Testis (tissue), 3 donors: ENCODE measurements around the gene TLCD1. TPM values are rescaled to one million over a fixed set of nuclear protein-coding genes. Genes with fewer than 3 reads are reported as not detected.
"Not testable (repeated sequence)": the region's sequence is repeated elsewhere in the genome, so short reads cannot be mapped to it uniquely, and the experiment has no call there.

Source experiments
- DNase-seq: peaks from one replicate; pipeline ENCODE4 v3.0.0-alpha.2; 2019
- H3K27ac ChIP-seq, 2 donors: fragments of 200-600 bp; sonication (generic); one replicate each; pipeline ENCODE4 v1.5.1; 2019
- H3K27me3 ChIP-seq: fragments of 200-600 bp; sonication (generic); one replicate; pipeline ENCODE4 v1.5.1; 2019
- H3K36me3 ChIP-seq: fragments of 200-600 bp; sonication (generic); one replicate; pipeline ENCODE4 v1.5.1; 2017; ENCODE audit warnings: low read depth; ENCODE audit errors: missing control alignments
- H3K4me1 ChIP-seq: fragments of 200-600 bp; sonication (generic); one replicate; pipeline ENCODE4 v1.5.1; 2019
- H3K4me3 ChIP-seq, 2 donors: fragments of 200-600 bp; sonication (generic); one replicate each; pipeline ENCODE4 v1.5.1; 2017 to 2019
- H3K9me3 ChIP-seq: fragments of 200-600 bp; sonication (generic); one replicate; pipeline ENCODE4 v1.5.1; 2017
- POLR2A ChIP-seq: fragments of 450-650 bp; IDR thresholded peaks from one replicate; pipeline ENCODE4 v1.6.1; 2017; ENCODE audit warnings: antibody characterized with exemption, mild to moderate bottlenecking, moderate library complexity
- WGBS, 2 donors: methylation state at CpG; one replicate each; pipeline ENCODE4 v1.1.5; 2018; 5-methylcytosine and 5-hydroxymethylcytosine counted together
- intact Hi-C: fragments of 100-400 bp; cut with DNase I; formaldehyde crosslinking; loops from one replicate; pipeline ENCODE4 v1.15.1; 2023; ENCODE audit warnings: low total_unique reads
- polyA plus RNA-seq: library from polyadenylated mRNA; stranded (reverse); fragments of 350-450 nt; fragmentation: Illumina TruSeq; extraction: RNeasy Lipid Tissue Mini Kit (QIAGEN cat#74804); gene quantifications from one replicate; pipeline ENCODE4 v1.2.3, GENCODE V29; 2014; ENCODE audit warnings: low read depth, low replicate concordance; ENCODE audit not compliant: insufficient read depth
- total RNA-seq, 2 donors: library from RNA; depleted of rRNA; stranded (reverse); fragments of >200 nt; gene quantifications; one replicate each; pipeline ENCODE4 v1.2.3, GENCODE V29; 2016
- TF ChIP-seq, protein P1 (sequence below), 3 experiments: fragments of 450-650 bp in 2 of 3; fragments of 200-600 bp in 1 of 3; sonication (generic) in 1 of 3; IDR thresholded peaks; one replicate each; pipeline ENCODE4 v1.5.1; 2016 to 2019; ENCODE audit warnings: antibody characterized with exemption in 3 of 3, mild to moderate bottlenecking in 2 of 3, moderate library complexity in 1 of 3

The TLCD1 gene
- total and polyA plus RNA-seq, 3 donors from 2014 or later: 4.2 to 18.0 (median 8.6) TPM

GRCh38 chr17:28737770-28738679 is 12.0 kb upstream of the TLCD1 start:
- no peaks in the 10 kb centered on the region for H3K9me3 ChIP-seq
- 91 to 98% methylated on average over 6 to 22 of the region's 22 CpGs for WGBS, 2 donors
- DNase-seq: no peak
- intact Hi-C loops: no loop called here
- no peaks in the 10 kb centered on the region for H3K36me3 ChIP-seq
- no peaks in the 10 kb centered on the region for H3K27me3 ChIP-seq
- H3K27ac ChIP-seq: no peak overlapping the region
- no peak for TF ChIP-seq POLR2A
- TF ChIP-seq, protein P1, sequence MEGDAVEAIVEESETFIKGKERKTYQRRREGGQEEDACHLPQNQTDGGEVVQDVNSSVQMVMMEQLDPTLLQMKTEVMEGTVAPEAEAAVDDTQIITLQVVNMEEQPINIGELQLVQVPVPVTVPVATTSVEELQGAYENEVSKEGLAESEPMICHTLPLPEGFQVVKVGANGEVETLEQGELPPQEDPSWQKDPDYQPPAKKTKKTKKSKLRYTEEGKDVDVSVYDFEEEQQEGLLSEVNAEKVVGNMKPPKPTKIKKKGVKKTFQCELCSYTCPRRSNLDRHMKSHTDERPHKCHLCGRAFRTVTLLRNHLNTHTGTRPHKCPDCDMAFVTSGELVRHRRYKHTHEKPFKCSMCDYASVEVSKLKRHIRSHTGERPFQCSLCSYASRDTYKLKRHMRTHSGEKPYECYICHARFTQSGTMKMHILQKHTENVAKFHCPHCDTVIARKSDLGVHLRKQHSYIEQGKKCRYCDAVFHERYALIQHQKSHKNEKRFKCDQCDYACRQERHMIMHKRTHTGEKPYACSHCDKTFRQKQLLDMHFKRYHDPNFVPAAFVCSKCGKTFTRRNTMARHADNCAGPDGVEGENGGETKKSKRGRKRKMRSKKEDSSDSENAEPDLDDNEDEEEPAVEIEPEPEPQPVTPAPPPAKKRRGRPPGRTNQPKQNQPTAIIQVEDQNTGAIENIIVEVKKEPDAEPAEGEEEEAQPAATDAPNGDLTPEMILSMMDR (IDR thresholded peaks at IDR 0.05): no peak
- H3K4me3 ChIP-seq: no peak overlapping the region
- no peaks in the 10 kb centered on the region for H3K4me1 ChIP-seq

GRCh38 chr17:28737316-28737715 is 11.3 kb upstream of the TLCD1 start:
- Histone ChIP-seq H3K9me3 (no peaks in the 10 kb centered on the region), H3K27ac (no peak overlapping the region), H3K27me3 (no peaks in the 10 kb centered on the region), H3K36me3 (no peaks in the 10 kb centered on the region), H3K4me3 (no peak overlapping the region), H3K4me1 (no peaks in the 10 kb centered on the region)
- 96 to 97% methylated on average over 7 to 12 of the region's 12 CpGs for WGBS, 2 donors
- DNase-seq: no peak
- TF ChIP-seq POLR2A: no peak
- TF ChIP-seq, protein P1 (IDR thresholded peaks at IDR 0.05): no peak
- intact Hi-C loops: no loop called here

DNA sequence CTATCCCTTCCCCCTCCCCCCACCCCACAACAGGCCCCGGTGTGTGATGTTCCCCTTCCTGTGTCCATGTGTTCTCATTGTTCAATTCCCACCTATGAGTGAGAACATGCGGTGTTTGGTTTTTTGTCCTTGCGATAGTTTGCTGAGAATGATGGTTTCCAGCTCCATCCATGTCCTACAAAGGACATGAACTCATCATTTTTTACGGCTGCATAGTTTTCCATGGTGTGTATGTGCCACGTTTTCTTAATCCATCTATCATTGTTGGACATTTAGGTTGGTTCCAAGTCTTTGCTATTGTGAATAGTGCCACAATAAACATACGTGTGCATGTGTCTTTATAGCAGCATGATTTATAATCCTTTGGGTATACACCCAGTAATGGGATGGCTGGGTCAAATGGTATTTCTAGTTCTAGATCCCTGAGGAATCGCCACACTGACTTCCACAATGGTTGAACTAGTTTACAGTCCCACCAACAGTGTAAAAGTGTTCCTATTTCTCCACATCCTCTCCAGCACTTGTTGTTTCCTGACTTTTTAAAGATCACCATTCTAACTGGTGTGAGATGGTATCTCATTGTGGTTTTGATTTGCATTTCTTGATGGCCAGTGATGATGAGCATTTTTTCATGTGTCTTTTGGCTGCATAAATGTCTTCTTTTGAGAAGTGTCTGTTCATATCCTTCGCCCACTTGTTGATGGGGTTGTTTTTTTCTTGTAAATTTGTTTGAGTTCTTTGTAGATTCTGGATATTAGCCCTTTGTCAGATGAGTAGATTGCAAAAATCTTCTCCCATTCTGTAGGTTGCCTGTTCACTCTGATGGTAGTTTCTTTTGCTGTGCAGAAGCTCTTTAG is 10.1 kb upstream of the TLCD1 start:
- H3K27me3 ChIP-seq, H3K9me3 ChIP-seq, H3K36me3 ChIP-seq, H3K27ac ChIP-seq, H3K4me3 ChIP-seq, DNase-seq, H3K4me1 ChIP-seq, intact Hi-C loops: not testable (repeated sequence)
- 85 to 96% methylated on average over 7 of the region's 8 CpGs for WGBS, 2 donors

DNA sequence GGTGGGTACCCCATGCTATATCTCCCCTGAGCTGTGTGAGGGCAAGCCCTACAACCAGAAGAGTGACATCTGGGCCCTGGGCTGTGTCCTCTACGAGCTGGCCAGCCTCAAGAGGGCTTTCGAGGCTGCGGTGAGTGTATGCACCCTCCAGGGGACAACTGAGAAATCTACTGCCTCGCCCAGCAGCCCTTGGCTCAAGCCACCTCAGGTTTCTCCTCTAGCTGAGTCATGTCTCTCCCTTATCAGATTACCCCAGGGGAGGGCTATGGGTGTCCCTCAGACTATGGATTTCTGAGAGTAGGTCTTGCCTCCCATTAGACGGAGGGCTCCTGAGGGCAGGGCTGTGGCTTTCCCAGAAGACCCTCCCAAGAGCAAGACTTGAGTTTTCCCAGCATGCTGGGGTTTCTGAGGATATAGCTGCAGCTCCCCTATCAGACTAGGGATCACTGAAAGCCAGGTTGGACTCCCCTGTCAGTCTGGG is 9.2 kb upstream of the TLCD1 start:
- no peak overlapping the region for H3K27ac ChIP-seq
- H3K36me3 ChIP-seq: no peaks in the 10 kb centered on the region
- no peaks in the 10 kb centered on the region for H3K4me1 ChIP-seq
- H3K4me3 ChIP-seq: no peak overlapping the region
- no peaks in the 10 kb centered on the region for H3K27me3 ChIP-seq
- intact Hi-C loops: no loop called here
- DNase-seq: no peak
- 78 to 88% methylated on average over 5 of the region's 5 CpGs for WGBS, 2 donors
- TF ChIP-seq POLR2A: no peak
- TF ChIP-seq, protein P1 (IDR thresholded peaks at IDR 0.05): no peak
- H3K9me3 ChIP-seq: no peaks in the 10 kb centered on the region

DNA sequence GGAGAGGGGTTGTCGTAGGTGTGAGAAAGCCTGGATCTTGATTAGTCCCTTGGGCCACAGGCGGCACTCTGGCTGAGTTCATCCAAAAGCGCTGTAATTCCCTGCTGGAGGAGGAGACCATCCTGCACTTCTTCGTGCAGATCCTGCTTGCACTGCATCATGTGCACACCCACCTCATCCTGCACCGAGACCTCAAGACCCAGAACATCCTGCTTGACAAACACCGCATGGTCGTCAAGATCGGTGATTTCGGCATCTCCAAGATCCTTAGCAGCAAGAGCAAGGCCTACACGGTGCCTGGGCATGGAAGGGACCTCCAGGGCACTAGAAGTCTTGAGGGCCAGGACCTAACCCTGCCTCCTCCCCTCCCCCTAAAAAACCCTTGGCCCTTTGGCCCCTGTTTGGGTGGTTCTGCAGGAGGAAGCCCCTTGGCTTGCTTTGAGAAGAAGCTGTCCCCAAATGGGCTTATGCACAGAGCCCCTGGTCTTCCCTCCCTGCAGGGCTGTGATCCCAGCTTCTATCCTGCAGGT is 8.7 kb upstream of the TLCD1 start:
- Histone ChIP-seq H3K4me1 (no peaks in the 10 kb centered on the region), H3K27ac (no peak overlapping the region), H3K9me3 (no peaks in the 10 kb centered on the region), H3K36me3 (no peaks in the 10 kb centered on the region), H3K27me3 (no peaks in the 10 kb centered on the region), H3K4me3 (no peak overlapping the region)
- DNase-seq: no peak
- WGBS, 2 donors: 94 to 96% methylated on average over 4 to 10 of the region's 10 CpGs
- no peak for TF ChIP-seq POLR2A
- TF ChIP-seq, protein P1 (IDR thresholded peaks at IDR 0.05): no peak
- intact Hi-C loops: no loop called here
